Measurements from ENCODE around the gene ITGB3BP.

DNA sequence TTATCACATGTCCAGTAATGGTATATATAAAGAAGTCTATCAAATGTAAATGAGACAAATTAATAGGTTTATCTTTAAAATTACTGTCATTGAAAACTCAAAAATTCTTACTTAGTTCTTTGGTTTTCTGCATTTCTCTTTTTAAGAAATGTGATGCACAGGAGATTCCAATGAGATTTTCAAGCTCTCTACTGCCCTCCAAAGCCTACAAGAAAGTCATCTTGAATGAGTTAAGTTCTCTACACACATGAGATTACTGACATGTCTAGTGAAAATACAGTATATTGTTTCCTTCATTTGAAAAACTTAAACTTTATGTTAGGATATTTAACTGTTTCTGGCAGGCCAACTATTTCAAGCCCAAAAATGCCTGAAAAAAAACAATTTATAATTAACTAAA is 68.8 kb downstream of the ITGB3BP start:
- TF ChIP-seq, protein P1, sequence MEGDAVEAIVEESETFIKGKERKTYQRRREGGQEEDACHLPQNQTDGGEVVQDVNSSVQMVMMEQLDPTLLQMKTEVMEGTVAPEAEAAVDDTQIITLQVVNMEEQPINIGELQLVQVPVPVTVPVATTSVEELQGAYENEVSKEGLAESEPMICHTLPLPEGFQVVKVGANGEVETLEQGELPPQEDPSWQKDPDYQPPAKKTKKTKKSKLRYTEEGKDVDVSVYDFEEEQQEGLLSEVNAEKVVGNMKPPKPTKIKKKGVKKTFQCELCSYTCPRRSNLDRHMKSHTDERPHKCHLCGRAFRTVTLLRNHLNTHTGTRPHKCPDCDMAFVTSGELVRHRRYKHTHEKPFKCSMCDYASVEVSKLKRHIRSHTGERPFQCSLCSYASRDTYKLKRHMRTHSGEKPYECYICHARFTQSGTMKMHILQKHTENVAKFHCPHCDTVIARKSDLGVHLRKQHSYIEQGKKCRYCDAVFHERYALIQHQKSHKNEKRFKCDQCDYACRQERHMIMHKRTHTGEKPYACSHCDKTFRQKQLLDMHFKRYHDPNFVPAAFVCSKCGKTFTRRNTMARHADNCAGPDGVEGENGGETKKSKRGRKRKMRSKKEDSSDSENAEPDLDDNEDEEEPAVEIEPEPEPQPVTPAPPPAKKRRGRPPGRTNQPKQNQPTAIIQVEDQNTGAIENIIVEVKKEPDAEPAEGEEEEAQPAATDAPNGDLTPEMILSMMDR (conservative IDR thresholded peaks at IDR 0.05; ENCODE audit: low read depth, low read length) = peak; percentile 53
- TF ChIP-seq EZH2 (IDR thresholded peaks at IDR 0.05; ENCODE audit: borderline replicate concordance, low read depth, low read length, poor library complexity, severe bottlenecking) = no peak

Measured in A673 (cell line).